ENCODE results near the gene GMDS. TPM values are rescaled to one million over a fixed set of nuclear protein-coding genes. Genes with fewer than 3 reads are reported as not detected.

The GMDS gene
- total and polyA plus RNA-seq, 2 experiments from 2014 or later, result 30.1 to 36.5 TPM

DNA sequence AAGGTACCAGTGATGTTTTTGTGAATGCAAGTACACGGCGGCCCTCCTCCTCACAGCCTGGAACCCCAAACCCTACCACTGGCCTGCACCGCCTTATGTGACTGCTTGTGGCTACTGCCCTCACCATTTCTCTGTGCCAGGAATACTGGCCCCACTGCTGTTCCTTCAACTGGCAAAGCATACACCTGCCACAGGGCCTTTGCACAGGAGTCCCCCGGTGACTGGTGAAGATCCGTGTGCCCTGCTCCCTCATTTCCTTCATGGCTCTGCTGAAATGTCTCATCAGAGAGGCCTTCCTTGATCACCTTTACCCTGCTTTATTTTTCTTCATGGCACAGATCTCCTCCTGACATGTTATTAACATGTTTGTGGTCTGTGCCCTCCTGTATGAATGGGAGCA is 581.9 kb downstream of the GMDS start:
- no peak for DNase-seq (ENCODE audit: low spot score)

More for the DNA sequence above, 581.9 kb downstream of the GMDS start:
- Histone ChIP-seq H3K4me3 (no peak overlapping the region), H3K27me3 (ENCODE audit: insufficient read depth) (no peaks in the 10 kb centered on the region), H4K20me1 (replicated peaks; ENCODE audit: insufficient read depth) (no peaks in the 10 kb centered on the region), H3K27ac (ENCODE audit: low read depth) (no peak overlapping the region), H2AFZ (no peak overlapping the region), H3K4me2 (no peak overlapping the region), H3K36me3 (ENCODE audit: insufficient read depth) (no peaks in the 10 kb centered on the region), H3K9me2 (ENCODE audit: insufficient read depth) (no peaks in the 10 kb centered on the region), H3F3A (replicated peaks; ENCODE audit: low read depth) (no peaks in the 10 kb centered on the region), H3K4me1 (ENCODE audit: insufficient read depth) (no peaks in the 10 kb centered on the region), H3K79me2 (replicated peaks; ENCODE audit: insufficient read depth) (no peaks in the 10 kb centered on the region)
- Mint-ChIP-seq H3K4me3 (no peak overlapping the region), H3K9me3 (no peaks in the 10 kb centered on the region), H3K4me1 (no peaks in the 10 kb centered on the region; the same call in 2 of the 3 replicates), H3K36me3 (ENCODE audit: low read depth) (no peaks in the 10 kb centered on the region), H3K27ac (no peak overlapping the region), H3K27me3 (ENCODE audit: insufficient read depth, low read depth, poor library complexity) (peaks cover 3% of the 10 kb centered on the region)
- TF ChIP-seq NANOG (IDR thresholded peaks at IDR 0.05; ENCODE audit: borderline replicate concordance) (no peak), ZNF114 (CRISPR knock-in tag; IDR thresholded peaks at IDR 0.05) (no peak), EZH2 (IDR thresholded peaks at IDR 0.05; ENCODE audit: low read depth, unreplicated experiment) (no peak), POLR2AphosphoS5 (IDR thresholded peaks at IDR 0.05; ENCODE audit: low read depth) (no peak), ZNF331 (CRISPR knock-in tag; IDR thresholded peaks at IDR 0.05; ENCODE audit: low read depth) (no peak), EZH2phosphoT487 (IDR thresholded peaks at IDR 0.05; ENCODE audit: unreplicated experiment) (no peak), STAT1 (IDR thresholded peaks at IDR 0.05; ENCODE audit: unreplicated experiment) (no peak), CREB1 (CRISPR knock-in tag; IDR thresholded peaks at IDR 0.05; ENCODE audit: low read depth) (no peak), JUNB (IDR thresholded peaks at IDR 0.05; ENCODE audit: unreplicated experiment) (no peak)
- TF ChIP-seq, protein P1, sequence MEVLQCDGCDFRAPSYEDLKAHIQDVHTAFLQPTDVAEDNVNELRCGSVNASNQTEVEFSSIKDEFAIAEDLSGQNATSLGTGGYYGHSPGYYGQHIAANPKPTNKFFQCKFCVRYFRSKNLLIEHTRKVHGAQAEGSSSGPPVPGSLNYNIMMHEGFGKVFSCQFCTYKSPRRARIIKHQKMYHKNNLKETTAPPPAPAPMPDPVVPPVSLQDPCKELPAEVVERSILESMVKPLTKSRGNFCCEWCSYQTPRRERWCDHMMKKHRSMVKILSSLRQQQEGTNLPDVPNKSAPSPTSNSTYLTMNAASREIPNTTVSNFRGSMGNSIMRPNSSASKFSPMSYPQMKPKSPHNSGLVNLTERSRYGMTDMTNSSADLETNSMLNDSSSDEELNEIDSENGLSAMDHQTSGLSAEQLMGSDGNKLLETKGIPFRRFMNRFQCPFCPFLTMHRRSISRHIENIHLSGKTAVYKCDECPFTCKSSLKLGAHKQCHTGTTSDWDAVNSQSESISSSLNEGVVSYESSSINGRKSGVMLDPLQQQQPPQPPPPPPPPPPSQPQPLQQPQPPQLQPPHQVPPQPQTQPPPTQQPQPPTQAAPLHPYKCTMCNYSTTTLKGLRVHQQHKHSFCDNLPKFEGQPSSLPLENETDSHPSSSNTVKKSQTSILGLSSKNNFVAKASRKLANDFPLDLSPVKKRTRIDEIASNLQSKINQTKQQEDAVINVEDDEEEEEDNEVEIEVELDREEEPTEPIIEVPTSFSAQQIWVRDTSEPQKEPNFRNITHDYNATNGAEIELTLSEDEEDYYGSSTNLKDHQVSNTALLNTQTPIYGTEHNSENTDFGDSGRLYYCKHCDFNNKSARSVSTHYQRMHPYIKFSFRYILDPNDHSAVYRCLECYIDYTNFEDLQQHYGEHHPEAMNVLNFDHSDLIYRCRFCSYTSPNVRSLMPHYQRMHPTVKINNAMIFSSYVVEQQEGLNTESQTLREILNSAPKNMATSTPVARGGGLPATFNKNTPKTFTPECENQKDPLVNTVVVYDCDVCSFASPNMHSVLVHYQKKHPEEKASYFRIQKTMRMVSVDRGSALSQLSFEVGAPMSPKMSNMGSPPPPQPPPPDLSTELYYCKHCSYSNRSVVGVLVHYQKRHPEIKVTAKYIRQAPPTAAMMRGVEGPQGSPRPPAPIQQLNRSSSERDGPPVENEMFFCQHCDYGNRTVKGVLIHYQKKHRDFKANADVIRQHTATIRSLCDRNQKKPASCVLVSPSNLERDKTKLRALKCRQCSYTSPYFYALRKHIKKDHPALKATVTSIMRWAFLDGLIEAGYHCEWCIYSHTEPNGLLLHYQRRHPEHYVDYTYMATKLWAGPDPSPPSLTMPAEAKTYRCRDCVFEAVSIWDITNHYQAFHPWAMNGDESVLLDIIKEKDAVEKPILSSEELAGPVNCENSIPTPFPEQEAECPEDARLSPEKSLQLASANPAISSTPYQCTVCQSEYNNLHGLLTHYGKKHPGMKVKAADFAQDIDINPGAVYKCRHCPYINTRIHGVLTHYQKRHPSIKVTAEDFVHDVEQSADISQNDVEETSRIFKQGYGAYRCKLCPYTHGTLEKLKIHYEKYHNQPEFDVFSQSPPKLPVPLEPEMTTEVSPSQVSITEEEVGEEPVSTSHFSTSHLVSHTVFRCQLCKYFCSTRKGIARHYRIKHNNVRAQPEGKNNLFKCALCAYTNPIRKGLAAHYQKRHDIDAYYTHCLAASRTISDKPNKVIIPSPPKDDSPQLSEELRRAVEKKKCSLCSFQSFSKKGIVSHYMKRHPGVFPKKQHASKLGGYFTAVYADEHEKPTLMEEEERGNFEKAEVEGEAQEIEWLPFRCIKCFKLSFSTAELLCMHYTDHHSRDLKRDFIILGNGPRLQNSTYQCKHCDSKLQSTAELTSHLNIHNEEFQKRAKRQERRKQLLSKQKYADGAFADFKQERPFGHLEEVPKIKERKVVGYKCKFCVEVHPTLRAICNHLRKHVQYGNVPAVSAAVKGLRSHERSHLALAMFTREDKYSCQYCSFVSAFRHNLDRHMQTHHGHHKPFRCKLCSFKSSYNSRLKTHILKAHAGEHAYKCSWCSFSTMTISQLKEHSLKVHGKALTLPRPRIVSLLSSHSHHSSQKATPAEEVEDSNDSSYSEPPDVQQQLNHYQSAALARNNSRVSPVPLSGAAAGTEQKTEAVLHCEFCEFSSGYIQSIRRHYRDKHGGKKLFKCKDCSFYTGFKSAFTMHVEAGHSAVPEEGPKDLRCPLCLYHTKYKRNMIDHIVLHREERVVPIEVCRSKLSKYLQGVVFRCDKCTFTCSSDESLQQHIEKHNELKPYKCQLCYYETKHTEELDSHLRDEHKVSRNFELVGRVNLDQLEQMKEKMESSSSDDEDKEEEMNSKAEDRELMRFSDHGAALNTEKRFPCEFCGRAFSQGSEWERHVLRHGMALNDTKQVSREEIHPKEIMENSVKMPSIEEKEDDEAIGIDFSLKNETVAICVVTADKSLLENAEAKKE (CRISPR knock-in tag; IDR thresholded peaks at IDR 0.05), result no peak
- TF ChIP-seq, protein P2, sequence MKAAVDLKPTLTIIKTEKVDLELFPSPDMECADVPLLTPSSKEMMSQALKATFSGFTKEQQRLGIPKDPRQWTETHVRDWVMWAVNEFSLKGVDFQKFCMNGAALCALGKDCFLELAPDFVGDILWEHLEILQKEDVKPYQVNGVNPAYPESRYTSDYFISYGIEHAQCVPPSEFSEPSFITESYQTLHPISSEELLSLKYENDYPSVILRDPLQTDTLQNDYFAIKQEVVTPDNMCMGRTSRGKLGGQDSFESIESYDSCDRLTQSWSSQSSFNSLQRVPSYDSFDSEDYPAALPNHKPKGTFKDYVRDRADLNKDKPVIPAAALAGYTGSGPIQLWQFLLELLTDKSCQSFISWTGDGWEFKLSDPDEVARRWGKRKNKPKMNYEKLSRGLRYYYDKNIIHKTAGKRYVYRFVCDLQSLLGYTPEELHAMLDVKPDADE (IDR thresholded peaks at IDR 0.05), result no peak
- TF ChIP-seq, protein P3, sequence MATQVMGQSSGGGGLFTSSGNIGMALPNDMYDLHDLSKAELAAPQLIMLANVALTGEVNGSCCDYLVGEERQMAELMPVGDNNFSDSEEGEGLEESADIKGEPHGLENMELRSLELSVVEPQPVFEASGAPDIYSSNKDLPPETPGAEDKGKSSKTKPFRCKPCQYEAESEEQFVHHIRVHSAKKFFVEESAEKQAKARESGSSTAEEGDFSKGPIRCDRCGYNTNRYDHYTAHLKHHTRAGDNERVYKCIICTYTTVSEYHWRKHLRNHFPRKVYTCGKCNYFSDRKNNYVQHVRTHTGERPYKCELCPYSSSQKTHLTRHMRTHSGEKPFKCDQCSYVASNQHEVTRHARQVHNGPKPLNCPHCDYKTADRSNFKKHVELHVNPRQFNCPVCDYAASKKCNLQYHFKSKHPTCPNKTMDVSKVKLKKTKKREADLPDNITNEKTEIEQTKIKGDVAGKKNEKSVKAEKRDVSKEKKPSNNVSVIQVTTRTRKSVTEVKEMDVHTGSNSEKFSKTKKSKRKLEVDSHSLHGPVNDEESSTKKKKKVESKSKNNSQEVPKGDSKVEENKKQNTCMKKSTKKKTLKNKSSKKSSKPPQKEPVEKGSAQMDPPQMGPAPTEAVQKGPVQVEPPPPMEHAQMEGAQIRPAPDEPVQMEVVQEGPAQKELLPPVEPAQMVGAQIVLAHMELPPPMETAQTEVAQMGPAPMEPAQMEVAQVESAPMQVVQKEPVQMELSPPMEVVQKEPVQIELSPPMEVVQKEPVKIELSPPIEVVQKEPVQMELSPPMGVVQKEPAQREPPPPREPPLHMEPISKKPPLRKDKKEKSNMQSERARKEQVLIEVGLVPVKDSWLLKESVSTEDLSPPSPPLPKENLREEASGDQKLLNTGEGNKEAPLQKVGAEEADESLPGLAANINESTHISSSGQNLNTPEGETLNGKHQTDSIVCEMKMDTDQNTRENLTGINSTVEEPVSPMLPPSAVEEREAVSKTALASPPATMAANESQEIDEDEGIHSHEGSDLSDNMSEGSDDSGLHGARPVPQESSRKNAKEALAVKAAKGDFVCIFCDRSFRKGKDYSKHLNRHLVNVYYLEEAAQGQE (IDR thresholded peaks at IDR 0.05; ENCODE audit: unreplicated experiment), result no peak
- TF ChIP-seq, protein P4, sequence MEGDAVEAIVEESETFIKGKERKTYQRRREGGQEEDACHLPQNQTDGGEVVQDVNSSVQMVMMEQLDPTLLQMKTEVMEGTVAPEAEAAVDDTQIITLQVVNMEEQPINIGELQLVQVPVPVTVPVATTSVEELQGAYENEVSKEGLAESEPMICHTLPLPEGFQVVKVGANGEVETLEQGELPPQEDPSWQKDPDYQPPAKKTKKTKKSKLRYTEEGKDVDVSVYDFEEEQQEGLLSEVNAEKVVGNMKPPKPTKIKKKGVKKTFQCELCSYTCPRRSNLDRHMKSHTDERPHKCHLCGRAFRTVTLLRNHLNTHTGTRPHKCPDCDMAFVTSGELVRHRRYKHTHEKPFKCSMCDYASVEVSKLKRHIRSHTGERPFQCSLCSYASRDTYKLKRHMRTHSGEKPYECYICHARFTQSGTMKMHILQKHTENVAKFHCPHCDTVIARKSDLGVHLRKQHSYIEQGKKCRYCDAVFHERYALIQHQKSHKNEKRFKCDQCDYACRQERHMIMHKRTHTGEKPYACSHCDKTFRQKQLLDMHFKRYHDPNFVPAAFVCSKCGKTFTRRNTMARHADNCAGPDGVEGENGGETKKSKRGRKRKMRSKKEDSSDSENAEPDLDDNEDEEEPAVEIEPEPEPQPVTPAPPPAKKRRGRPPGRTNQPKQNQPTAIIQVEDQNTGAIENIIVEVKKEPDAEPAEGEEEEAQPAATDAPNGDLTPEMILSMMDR (conservative IDR thresholded peaks at IDR 0.05; ENCODE audit: low read depth in 2 of 2), result no peak
- ATAC-seq, result no peak
